Measurements from ENCODE around the gene PPID. TPM values are rescaled to one million over a fixed set of nuclear protein-coding genes. Genes with fewer than 3 reads are reported as not detected.

PPID gene
- total RNA-seq, 1 experiment from 2014 or later = 53.5 TPM

GRCh38 chr4:158704274-158704673 lies 18.9 kb downstream of the PPID start:
- Mint-ChIP-seq H3K36me3 (ENCODE audit: insufficient read depth in 1 of 3, low read depth in 3 of 3) (peaks cover 0 to 26% (median 16%) of the 10 kb centered on the region in 3 experiments; a peak in 5 of 7 replicates), H3K4me1 (peaks cover 4 to 8% of the 10 kb centered on the region in 2 experiments; a peak in 3 of 4 replicates), H3K27me3 (ENCODE audit: low read depth) (no peaks in the 10 kb centered on the region), H3K4me3 (no peak overlapping the region), H3K27ac (no peak overlapping the region; a peak in 1 of 7 replicates), H3K9me3 (no peaks in the 10 kb centered on the region)
- no peak overlapping the region for H2BK20ac ChIP-seq (ENCODE audit: low read depth, low read length, poor library complexity, severe bottlenecking)
- TF ChIP-seq, protein P1, sequence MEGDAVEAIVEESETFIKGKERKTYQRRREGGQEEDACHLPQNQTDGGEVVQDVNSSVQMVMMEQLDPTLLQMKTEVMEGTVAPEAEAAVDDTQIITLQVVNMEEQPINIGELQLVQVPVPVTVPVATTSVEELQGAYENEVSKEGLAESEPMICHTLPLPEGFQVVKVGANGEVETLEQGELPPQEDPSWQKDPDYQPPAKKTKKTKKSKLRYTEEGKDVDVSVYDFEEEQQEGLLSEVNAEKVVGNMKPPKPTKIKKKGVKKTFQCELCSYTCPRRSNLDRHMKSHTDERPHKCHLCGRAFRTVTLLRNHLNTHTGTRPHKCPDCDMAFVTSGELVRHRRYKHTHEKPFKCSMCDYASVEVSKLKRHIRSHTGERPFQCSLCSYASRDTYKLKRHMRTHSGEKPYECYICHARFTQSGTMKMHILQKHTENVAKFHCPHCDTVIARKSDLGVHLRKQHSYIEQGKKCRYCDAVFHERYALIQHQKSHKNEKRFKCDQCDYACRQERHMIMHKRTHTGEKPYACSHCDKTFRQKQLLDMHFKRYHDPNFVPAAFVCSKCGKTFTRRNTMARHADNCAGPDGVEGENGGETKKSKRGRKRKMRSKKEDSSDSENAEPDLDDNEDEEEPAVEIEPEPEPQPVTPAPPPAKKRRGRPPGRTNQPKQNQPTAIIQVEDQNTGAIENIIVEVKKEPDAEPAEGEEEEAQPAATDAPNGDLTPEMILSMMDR (conservative IDR thresholded peaks at IDR 0.05) = no peak
- H3K4ac ChIP-seq (ENCODE audit: low read depth, low read length) = no peak overlapping the region
- no peaks in the 10 kb centered on the region for H3K9me3 ChIP-seq (ENCODE audit: control insufficient read depth, low read depth, low read length)
- no CpG with 5 or more reads among the region's 4 CpGs for WGBS (ENCODE audit: extremely low coverage, insufficient read length, low lambda C conversion rate)
- no peak overlapping the region for H3T11ph ChIP-seq (ENCODE audit: low read length)
- H2BK12ac ChIP-seq (ENCODE audit: insufficient read length, low read depth, low read length) = no peak overlapping the region
- H2BK120ac ChIP-seq (ENCODE audit: low read depth, low read length, poor library complexity, severe bottlenecking) = no peak overlapping the region
- no peaks in the 10 kb centered on the region for H3K79me1 ChIP-seq (ENCODE audit: insufficient read depth, low read depth, low read length, poor library complexity, severe bottlenecking)
- H3K27me3 ChIP-seq (ENCODE audit: insufficient read depth, low read length) = no peaks in the 10 kb centered on the region
- H4K91ac ChIP-seq (ENCODE audit: insufficient read length, low read depth, low read length) = no peak overlapping the region
- H3K23ac ChIP-seq (ENCODE audit: insufficient read length, low read depth, low read length) = no peak overlapping the region
- no peak overlapping the region for H3K4me2 ChIP-seq (ENCODE audit: insufficient read depth, insufficient read length, low read length)
- H2BK5ac ChIP-seq (ENCODE audit: insufficient read length, low read length) = no peak overlapping the region
- no peak overlapping the region for H3K9ac ChIP-seq (ENCODE audit: extremely low read depth, insufficient read length, low read length)
- H2AK5ac ChIP-seq (ENCODE audit: insufficient read length, low read length) = no peak overlapping the region
- H2AFZ ChIP-seq (ENCODE audit: low read length) = no peak overlapping the region
- no peak overlapping the region for H4K8ac ChIP-seq (replicated peaks; ENCODE audit: insufficient read length, low read depth, low read length)
- H3K56ac ChIP-seq (ENCODE audit: insufficient read length, low read depth, low read length) = no peak overlapping the region
- no peak overlapping the region for H4K5ac ChIP-seq (ENCODE audit: insufficient read length, low read depth, low read length)
- no peaks in the 10 kb centered on the region for H3K23me2 ChIP-seq (ENCODE audit: insufficient read length, low read depth, low read length, poor library complexity, severe bottlenecking)
- no peak overlapping the region for H3K14ac ChIP-seq (ENCODE audit: insufficient read depth, low read length)
- H3K18ac ChIP-seq (ENCODE audit: insufficient read length, low read depth, low read length) = no peak overlapping the region
- no peaks in the 10 kb centered on the region for H3K79me2 ChIP-seq (ENCODE audit: insufficient read depth, low read length)
- H3K27ac ChIP-seq (ENCODE audit: insufficient read length, low read depth, low read length) = no peak overlapping the region
- no peaks in the 10 kb centered on the region for H4K20me1 ChIP-seq (ENCODE audit: control insufficient read depth, insufficient read depth, insufficient read length)
- no peaks in the 10 kb centered on the region for H3K4me1 ChIP-seq (ENCODE audit: insufficient read depth, low read length)
- DNase-seq = no peak
- no peak overlapping the region for H2BK15ac ChIP-seq (ENCODE audit: low read depth, low read length)
